CD4-positive, alpha-beta memory T cell (primary cell): ENCODE measurements around the gene VIPR2. TPM values are rescaled to one million over a fixed set of nuclear protein-coding genes. Genes with fewer than 3 reads are reported as not detected.

Experiments used
- CTCF ChIA-PET: fragments of 350-600 bp; sonication (Branson Sonifier 250); formaldehyde crosslinking; loops from one replicate; lab custom pipeline; 2021; ENCODE audit warnings: inconsistent platforms; ENCODE audit not compliant: partially characterized antibody; lab: Charles Lee
- POLR2A ChIA-PET: fragments of 350-600 bp; sonication (Branson Sonifier 250); formaldehyde crosslinking; loops from one replicate; lab custom pipeline; 2021; ENCODE audit not compliant: partially characterized antibody; lab: Charles Lee
- DNase-seq, 5 donors: peaks; one replicate each; pipeline versions ENCODE4 v3.0.0 to v3.0.0-alpha.2; 2020 to 2022; ENCODE audit warnings: mixed read lengths in 1 of 5
- H3K27ac ChIP-seq: one replicate; pipeline ENCODE4 v1.7.0; 2013; ENCODE audit warnings: low read depth, low read length
- H3K27me3 ChIP-seq: 2 replicates; pipeline ENCODE4 v1.7.0; 2013; ENCODE audit warnings: mild to moderate bottlenecking, low read length, moderate library complexity; ENCODE audit not compliant: insufficient read depth
- H3K36me3 ChIP-seq: 2 replicates; pipeline ENCODE4 v1.7.0; 2013; ENCODE audit warnings: mild to moderate bottlenecking, low read length, moderate library complexity; ENCODE audit not compliant: insufficient read depth
- H3K4me1 ChIP-seq: 2 replicates; pipeline ENCODE4 v1.7.0; 2013; ENCODE audit warnings: mild to moderate bottlenecking, low read length, moderate library complexity; ENCODE audit not compliant: insufficient read depth
- H3K4me3 ChIP-seq, 2 donors: one replicate each; pipeline ENCODE4 v1.7.0; 2013; ENCODE audit warnings: low read length in 2 of 2, mild to moderate bottlenecking in 1 of 2
- H3K9me3 ChIP-seq, 2 donors: one replicate each; pipeline ENCODE4 v1.7.0; 2013; ENCODE audit warnings: low read length in 2 of 2, control low read depth in 1 of 2; ENCODE audit not compliant: control insufficient read depth in 1 of 2
- H3K27ac Mint-ChIP-seq, 7 donors: one replicate each; pipeline ENCODE4 v1.8.0; 2020 to 2021; ENCODE audit warnings: mixed read lengths in 7 of 7, mild to moderate bottlenecking in 6 of 7, inconsistent platforms in 3 of 7, moderate library complexity in 3 of 7
- H3K27me3 Mint-ChIP-seq, 2 donors: one replicate each; pipeline ENCODE4 v1.8.0; 2020 to 2021; ENCODE audit warnings: mixed read lengths in 2 of 2
- H3K36me3 Mint-ChIP-seq, 2 donors: one replicate each; pipeline ENCODE4 v1.8.0; 2020 to 2021; ENCODE audit warnings: mixed read lengths in 2 of 2, inconsistent platforms in 1 of 2, mild to moderate bottlenecking in 1 of 2
- H3K4me1 Mint-ChIP-seq, 4 donors: one replicate each; pipeline ENCODE4 v1.8.0; 2020 to 2021; ENCODE audit warnings: mixed read lengths in 4 of 4, mild to moderate bottlenecking in 1 of 4
- H3K4me3 Mint-ChIP-seq, 8 donors: one replicate each; pipeline ENCODE4 v1.8.0; 2020 to 2021; ENCODE audit warnings: mixed read lengths in 8 of 8, mild to moderate bottlenecking in 7 of 8, moderate library complexity in 6 of 8, inconsistent platforms in 3 of 8
- H3K9me3 Mint-ChIP-seq, 8 donors: one replicate each; pipeline ENCODE4 v1.8.0; 2020 to 2021; ENCODE audit warnings: mixed read lengths in 8 of 8, mild to moderate bottlenecking in 5 of 8, inconsistent platforms in 3 of 8, moderate library complexity in 1 of 8
- intact Hi-C: fragments of 100-400 bp; cut with micrococcal nuclease; formaldehyde crosslinking; loops from one replicate; pipeline ENCODE4 v1.15.1; 2023
- polyA plus RNA-seq, 2 donors: library from polyadenylated mRNA; unstranded; fragments of 300-500 nt; fragmentation: Illumina TruSeq; gene quantifications; one replicate each; pipeline ENCODE4 v1.2.3, GENCODE V29; 2021
- total RNA-seq, 2 experiments: library from RNA; stranded (reverse); gene quantifications; one replicate each; pipeline ENCODE4 v1.2.3, GENCODE V29; 2021

VIPR2 gene
- total and polyA plus RNA-seq, 4 experiments from 2014 or later: 0.15 to 0.17 TPM; not detected in 2

DNA sequence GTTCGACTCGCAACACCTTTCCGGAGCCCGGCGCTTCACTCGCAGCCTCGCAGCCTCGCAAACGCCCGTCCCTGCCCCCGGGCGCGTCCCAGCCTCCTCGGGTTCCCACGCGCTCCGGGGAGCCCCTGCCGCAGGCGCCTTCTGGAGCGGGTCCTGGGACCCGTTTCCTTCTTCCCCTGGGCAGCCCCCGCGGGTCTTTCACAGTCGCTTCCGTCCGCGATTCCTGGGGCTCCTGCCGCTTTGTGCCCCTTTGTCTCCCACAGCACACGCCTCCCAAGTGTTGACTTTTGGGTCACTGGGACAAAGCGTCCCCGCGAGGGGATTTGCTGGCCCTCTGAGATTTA, 147.6 kb downstream of the VIPR2 start:
- ChIA-PET CTCF (no interaction called here), POLR2A (no interaction called here)
- Mint-ChIP-seq H3K4me1 (peaks cover 1 to 10% (median 5%) of the 10 kb centered on the region in 4 donors), H3K9me3 (peaks cover 0 to 11% (median 8%) of the 10 kb centered on the region in 8 donors), H3K27ac (no peak overlapping the region), H3K27me3 (peaks cover 25 to 36% of the 10 kb centered on the region in 2 donors), H3K36me3 (no peaks in the 10 kb centered on the region), H3K4me3 (no peak overlapping the region)
- Histone ChIP-seq H3K27ac (no peak overlapping the region), H3K9me3 (no peaks in the 10 kb centered on the region), H3K36me3 (no peaks in the 10 kb centered on the region), H3K27me3 (no peaks in the 10 kb centered on the region), H3K4me1 (no peaks in the 10 kb centered on the region), H3K4me3 (no peak overlapping the region)
- intact Hi-C loops: no loop called here
- DNase-seq: no peak

DNA sequence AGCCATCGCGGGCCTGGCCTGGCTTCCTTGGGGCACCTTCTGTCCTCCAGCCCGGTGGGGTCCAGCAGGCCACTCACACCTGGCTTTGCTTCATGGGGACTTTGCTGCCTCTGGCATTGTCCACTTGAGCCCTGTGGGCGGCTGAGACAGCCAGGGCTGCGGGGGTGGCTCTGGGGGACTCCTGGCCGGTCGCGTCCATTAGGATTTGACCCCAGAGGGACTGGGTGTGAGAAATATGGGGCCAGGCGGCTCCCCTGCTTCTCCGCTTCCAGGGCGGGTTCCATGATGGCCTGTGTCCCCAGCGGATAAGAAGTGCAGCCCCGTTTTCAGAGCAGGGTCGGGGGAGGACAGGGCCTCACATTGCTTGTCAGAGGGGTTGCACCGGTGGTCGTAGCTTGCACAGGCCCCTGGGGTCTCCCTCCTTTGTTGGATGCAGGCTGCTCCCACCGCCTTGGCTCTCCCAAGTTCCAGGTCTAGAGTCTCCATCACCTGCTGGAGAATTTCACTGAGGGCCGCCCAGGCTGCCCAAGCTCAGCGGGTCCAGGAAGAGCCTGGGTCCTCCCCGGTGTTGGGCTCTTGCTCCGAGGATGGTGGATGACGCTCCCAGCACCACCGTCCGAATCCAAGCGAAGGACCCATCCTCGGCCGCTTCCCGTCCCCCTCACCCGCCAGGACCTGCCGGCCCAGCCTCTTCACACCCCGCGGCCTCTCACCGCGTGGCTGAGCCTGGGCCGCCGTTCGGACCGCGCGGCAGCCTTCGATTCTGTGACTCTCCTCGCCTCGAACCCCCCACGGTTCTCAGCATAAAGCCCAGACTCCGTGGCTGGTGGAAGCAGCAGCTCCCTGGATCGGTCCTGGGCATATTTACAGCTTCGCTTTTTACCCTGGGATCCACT, 148.2 kb downstream of the VIPR2 start:
- Mint-ChIP-seq H3K4me3 (no peak overlapping the region), H3K36me3 (no peaks in the 10 kb centered on the region), H3K27me3 (peaks cover 25 to 42% of the 10 kb centered on the region in 2 donors), H3K4me1 (peaks cover 3 to 16% (median 7%) of the 10 kb centered on the region in 4 donors), H3K9me3 (peaks cover 0 to 11% (median 8%) of the 10 kb centered on the region in 8 donors), H3K27ac (no peak overlapping the region)
- H3K9me3 ChIP-seq: no peaks in the 10 kb centered on the region
- no peak for DNase-seq
- ChIA-PET POLR2A (no interaction called here), CTCF (no interaction called here)
- no peak overlapping the region for H3K4me3 ChIP-seq
- H3K4me1 ChIP-seq: no peaks in the 10 kb centered on the region
- H3K27ac ChIP-seq: no peak overlapping the region
- no peaks in the 10 kb centered on the region for H3K36me3 ChIP-seq
- intact Hi-C loops: no loop called here
- peaks cover 5% of the 10 kb centered on the region for H3K27me3 ChIP-seq

DNA sequence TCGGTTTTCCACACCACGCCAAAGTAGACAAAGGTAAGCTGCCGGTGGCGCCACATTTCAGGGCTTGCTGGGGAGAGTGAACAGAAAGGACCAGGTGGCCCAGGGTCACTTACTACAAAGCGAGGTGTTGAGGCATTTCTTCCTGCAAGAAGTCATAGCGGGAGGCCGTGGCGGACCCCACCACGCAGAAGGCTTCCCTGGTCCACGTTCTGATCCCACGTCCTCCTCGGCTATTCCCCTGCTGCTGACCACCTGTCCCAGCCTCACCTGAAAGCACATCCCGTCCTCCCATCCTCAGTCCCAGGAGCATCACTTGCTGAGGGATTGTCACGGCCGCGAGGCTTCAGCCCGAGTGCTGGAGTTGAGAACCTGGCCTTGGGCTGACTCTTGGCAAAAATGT, 149.2 kb downstream of the VIPR2 start:
- H3K9me3 Mint-ChIP-seq: peaks cover 0 to 11% (median 8%) of the 10 kb centered on the region in 8 donors
- no peak overlapping the region for H3K4me3 Mint-ChIP-seq
- H3K27ac ChIP-seq: no peak overlapping the region
- intact Hi-C loops: no loop called here
- DNase-seq: no peak
- ChIA-PET POLR2A (no interaction called here), CTCF (interaction anchor here (1.1 kb wide), 1 partner anchor 18 kb away, joined by 3 read pairs; no protein-coding TSS in a partner anchor)
- peaks cover 5% of the 10 kb centered on the region for H3K27me3 ChIP-seq
- peaks cover 7 to 17% (median 8%) of the 10 kb centered on the region in 4 donors for H3K4me1 Mint-ChIP-seq
- no peaks in the 10 kb centered on the region for H3K4me1 ChIP-seq
- H3K36me3 ChIP-seq: no peaks in the 10 kb centered on the region
- H3K27me3 Mint-ChIP-seq: peaks cover 26 to 47% of the 10 kb centered on the region in 2 donors
- no peaks in the 10 kb centered on the region for H3K36me3 Mint-ChIP-seq
- H3K9me3 ChIP-seq: no peaks in the 10 kb centered on the region
- H3K4me3 ChIP-seq: no peak overlapping the region
- H3K27ac Mint-ChIP-seq: no peak overlapping the region

DNA sequence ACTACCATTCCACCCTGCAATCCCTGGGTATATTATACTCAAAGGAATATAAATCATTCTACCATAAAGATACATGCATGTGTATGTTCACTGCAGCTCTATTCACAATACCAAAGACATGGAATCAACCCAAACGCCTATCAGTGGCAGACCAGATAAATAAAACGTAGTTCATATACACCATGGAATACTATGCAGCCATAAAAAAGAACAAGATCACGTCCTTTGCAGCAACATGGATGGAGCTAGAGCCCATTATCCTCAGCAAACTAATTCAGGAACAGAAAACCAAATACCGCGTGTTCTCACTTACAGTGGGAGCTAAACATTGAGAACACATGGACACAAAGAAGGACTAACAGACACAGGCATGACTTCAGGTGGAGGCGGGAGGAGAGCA, 150.0 kb downstream of the VIPR2 start:
- Mint-ChIP-seq H3K4me3 (peak overlapping the region in 1 of 8 donors; percentile 33), H3K27me3 (peaks cover 26 to 52% of the 10 kb centered on the region in 2 donors), H3K9me3 (peaks cover 0 to 11% (median 8%) of the 10 kb centered on the region in 8 donors), H3K4me1 (peaks cover 7 to 17% (median 8%) of the 10 kb centered on the region in 4 donors), H3K27ac (no peak overlapping the region), H3K36me3 (no peaks in the 10 kb centered on the region)
- ChIA-PET POLR2A (no interaction called here), CTCF (interaction anchor here (1.1 kb wide), 1 partner anchor 18 kb away, joined by 3 read pairs; no protein-coding TSS in a partner anchor)
- Histone ChIP-seq H3K36me3 (no peaks in the 10 kb centered on the region), H3K9me3 (no peaks in the 10 kb centered on the region), H3K4me1 (no peaks in the 10 kb centered on the region), H3K27me3 (peaks cover 5% of the 10 kb centered on the region), H3K27ac (no peak overlapping the region), H3K4me3 (no peak overlapping the region)
- DNase-seq: no peak
- intact Hi-C loops: no loop called here

DNA sequence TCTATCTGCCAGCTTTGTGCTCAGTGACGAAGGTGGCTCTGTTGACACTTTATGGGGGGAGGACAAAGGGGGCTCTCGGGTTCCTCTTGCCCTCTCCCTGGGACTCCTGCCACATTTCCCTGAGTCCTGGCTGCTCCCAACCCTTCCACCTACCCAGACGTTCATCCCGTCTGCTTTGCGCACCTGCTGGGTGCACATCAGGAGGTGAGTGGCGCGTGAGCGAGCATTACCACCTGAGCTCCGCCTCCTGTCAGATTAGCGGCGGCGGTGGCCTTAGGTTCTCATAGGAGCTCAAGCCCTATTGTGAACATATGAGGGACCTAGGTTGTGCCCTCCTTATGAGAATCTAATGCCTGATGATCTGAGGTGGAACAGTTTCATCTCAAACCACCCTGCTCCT, 151.1 kb downstream of the VIPR2 start:
- intact Hi-C loops: no loop called here
- no peak overlapping the region for H3K4me3 Mint-ChIP-seq
- Histone ChIP-seq H3K27me3 (peaks cover 5% of the 10 kb centered on the region), H3K36me3 (no peaks in the 10 kb centered on the region), H3K4me1 (no peaks in the 10 kb centered on the region), H3K4me3 (no peak overlapping the region), H3K9me3 (no peaks in the 10 kb centered on the region), H3K27ac (no peak overlapping the region)
- H3K27me3 Mint-ChIP-seq: peaks cover 22 to 46% of the 10 kb centered on the region in 2 donors
- no peak for DNase-seq
- peaks cover 7 to 17% (median 8%) of the 10 kb centered on the region in 4 donors for H3K4me1 Mint-ChIP-seq
- H3K9me3 Mint-ChIP-seq: peaks cover 0 to 11% (median 8%) of the 10 kb centered on the region in 8 donors
- CTCF ChIA-PET: no interaction called here
- H3K36me3 Mint-ChIP-seq: no peaks in the 10 kb centered on the region
- POLR2A ChIA-PET: no interaction called here
- no peak overlapping the region for H3K27ac Mint-ChIP-seq

DNA sequence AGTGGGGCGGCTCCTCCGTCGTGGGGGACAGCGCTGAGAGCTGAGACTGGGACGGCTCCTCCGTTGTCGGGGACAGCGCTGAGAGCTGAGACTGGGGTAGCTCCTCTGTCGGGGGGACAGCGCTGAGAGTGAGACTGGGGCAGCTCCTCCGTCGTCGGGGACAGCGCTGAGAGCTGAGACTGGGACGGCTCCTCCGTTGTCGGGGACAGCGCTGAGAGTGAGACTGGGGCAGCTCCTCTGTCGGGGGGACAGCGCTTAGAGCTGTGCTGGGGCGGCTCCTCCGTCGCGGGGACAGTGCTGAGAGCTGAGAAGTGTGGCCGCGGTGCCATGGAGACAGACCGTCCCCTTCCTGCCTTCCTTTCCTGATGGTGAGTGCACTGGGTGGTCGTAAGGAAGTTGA, 151.9 kb downstream of the VIPR2 start:
- peak overlapping the region in 3 of 8 donors; percentile 29 to 68 (median 42) for H3K4me3 Mint-ChIP-seq
- H3K4me1 Mint-ChIP-seq: peaks cover 7 to 17% (median 8%) of the 10 kb centered on the region in 4 donors
- H3K27me3 ChIP-seq: peaks cover 5% of the 10 kb centered on the region
- POLR2A ChIA-PET: no interaction called here
- intact Hi-C loops: no loop called here
- H3K27me3 Mint-ChIP-seq: peaks cover 22 to 46% of the 10 kb centered on the region in 2 donors
- H3K36me3 ChIP-seq: no peaks in the 10 kb centered on the region
- peak overlapping the region in 1 of 7 donors; percentile 73 for H3K27ac Mint-ChIP-seq
- H3K9me3 ChIP-seq: no peaks in the 10 kb centered on the region
- H3K9me3 Mint-ChIP-seq: peaks cover 0 to 11% (median 8%) of the 10 kb centered on the region in 8 donors
- H3K27ac ChIP-seq: no peak overlapping the region
- DNase-seq: no peak
- no peak overlapping the region for H3K4me3 ChIP-seq
- no peaks in the 10 kb centered on the region for H3K36me3 Mint-ChIP-seq
- CTCF ChIA-PET: interaction anchor here (2.3 kb wide), 1 partner anchor 16 kb away, joined by 12 read pairs; no protein-coding TSS in a partner anchor
- H3K4me1 ChIP-seq: no peaks in the 10 kb centered on the region

DNA sequence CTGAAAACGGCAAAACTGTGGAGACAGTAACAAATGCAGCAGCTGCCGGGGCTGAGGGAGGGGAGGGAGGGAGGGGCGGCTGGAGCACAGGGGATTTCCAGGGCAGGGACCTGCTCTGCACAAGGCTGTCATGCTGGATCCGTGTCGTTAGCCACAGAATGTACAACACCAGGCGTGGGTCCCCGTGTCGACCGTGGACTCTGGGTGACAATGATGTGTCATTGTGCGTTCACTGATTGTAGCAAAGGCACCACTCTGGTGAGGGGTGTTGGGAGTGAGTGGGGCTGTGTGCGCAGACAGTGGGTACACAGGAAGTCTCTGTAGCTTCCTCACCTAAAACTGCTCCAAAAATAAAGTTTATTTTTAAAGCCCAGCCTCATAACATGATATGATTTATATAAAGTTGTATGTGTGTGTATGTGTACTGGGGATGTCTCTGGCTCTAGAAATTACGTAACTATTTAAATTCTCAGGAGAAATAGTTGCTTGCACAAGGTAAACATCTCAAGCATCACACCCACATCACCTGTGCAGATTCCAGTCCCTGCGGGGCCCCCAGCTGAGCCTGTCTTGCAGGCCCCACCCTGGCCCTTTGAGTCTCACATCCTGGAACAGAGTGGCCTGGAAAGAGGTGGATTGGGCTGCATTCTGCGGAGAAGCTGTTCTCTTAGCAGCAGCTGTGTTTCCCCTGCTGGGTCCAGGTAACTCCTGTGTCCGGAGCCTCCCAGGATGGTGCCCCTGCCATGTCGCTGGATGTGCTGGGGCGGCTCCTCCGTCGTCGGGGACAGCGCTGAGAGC, 152.6 kb downstream of the VIPR2 start:
- intact Hi-C loops: no loop called here
- peak in 1 of 5 donors; percentile 58 for DNase-seq
- Histone ChIP-seq H3K4me1 (no peaks in the 10 kb centered on the region), H3K27ac (no peak overlapping the region), H3K9me3 (no peaks in the 10 kb centered on the region), H3K36me3 (no peaks in the 10 kb centered on the region), H3K4me3 (no peak overlapping the region), H3K27me3 (peaks cover 5% of the 10 kb centered on the region)
- ChIA-PET CTCF (interaction anchor here (2.3 kb wide), 1 partner anchor 15 kb away, joined by 12 read pairs; no protein-coding TSS in a partner anchor), POLR2A (no interaction called here)
- Mint-ChIP-seq H3K36me3 (no peaks in the 10 kb centered on the region), H3K4me1 (peaks cover 7 to 17% (median 8%) of the 10 kb centered on the region in 4 donors), H3K27me3 (peaks cover 21 to 46% of the 10 kb centered on the region in 2 donors), H3K4me3 (peak overlapping the region in 1 of 8 donors; percentile 25), H3K9me3 (peaks cover 0 to 11% (median 8%) of the 10 kb centered on the region in 8 donors), H3K27ac (no peak overlapping the region)
